ENCODE results near the gene PACSIN3. TPM values are rescaled to one million over a fixed set of nuclear protein-coding genes. Genes with fewer than 3 reads are reported as not detected.

PACSIN3 gene
- total RNA-seq, 1 donor: 12.7 TPM

DNA sequence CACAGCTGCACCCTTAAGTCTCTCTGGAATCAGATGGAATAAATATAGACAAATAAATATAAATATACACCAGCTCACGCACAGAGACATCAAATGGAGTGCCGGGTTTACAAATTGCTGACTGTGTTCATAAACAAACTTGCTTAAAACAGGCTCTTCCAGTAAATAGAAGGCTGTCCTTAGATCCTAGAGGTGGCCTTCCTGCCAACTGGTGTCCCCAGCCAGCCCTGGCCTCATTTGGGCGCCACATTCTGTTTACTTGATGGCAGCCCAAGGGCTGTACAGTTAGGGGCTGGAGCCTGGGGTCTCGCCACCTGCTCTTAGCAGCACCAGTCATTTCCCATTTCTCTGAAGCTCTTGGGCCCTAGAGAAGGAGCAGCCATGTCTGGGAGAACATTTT lies 30.4 kb downstream of the PACSIN3 start:
- no peak overlapping the region for H3K4me2 ChIP-seq (ENCODE audit: insufficient read depth, low read length)
- no peaks in the 10 kb centered on the region for H3K79me2 ChIP-seq (ENCODE audit: insufficient read depth, low read length)
- TF ChIP-seq, protein P1, sequence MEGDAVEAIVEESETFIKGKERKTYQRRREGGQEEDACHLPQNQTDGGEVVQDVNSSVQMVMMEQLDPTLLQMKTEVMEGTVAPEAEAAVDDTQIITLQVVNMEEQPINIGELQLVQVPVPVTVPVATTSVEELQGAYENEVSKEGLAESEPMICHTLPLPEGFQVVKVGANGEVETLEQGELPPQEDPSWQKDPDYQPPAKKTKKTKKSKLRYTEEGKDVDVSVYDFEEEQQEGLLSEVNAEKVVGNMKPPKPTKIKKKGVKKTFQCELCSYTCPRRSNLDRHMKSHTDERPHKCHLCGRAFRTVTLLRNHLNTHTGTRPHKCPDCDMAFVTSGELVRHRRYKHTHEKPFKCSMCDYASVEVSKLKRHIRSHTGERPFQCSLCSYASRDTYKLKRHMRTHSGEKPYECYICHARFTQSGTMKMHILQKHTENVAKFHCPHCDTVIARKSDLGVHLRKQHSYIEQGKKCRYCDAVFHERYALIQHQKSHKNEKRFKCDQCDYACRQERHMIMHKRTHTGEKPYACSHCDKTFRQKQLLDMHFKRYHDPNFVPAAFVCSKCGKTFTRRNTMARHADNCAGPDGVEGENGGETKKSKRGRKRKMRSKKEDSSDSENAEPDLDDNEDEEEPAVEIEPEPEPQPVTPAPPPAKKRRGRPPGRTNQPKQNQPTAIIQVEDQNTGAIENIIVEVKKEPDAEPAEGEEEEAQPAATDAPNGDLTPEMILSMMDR (IDR thresholded peaks at IDR 0.05; ENCODE audit: extremely low read depth, low read depth, low read length): no peak
- H3K4me1 ChIP-seq (ENCODE audit: insufficient read depth, low read length): peaks cover 13% of the 10 kb centered on the region
- H2AFZ ChIP-seq (ENCODE audit: low read length): no peak overlapping the region
- H3K9me3 ChIP-seq (ENCODE audit: low read depth, low read length): no peaks in the 10 kb centered on the region
- DNase-seq (ENCODE audit: insufficient read length, low spot score, missing footprints): no peak
- H3K27ac ChIP-seq (ENCODE audit: low read depth, low read length): no peak overlapping the region
- peaks cover 11% of the 10 kb centered on the region for H4K20me1 ChIP-seq (ENCODE audit: insufficient read depth, low read length)
- H3K27me3 ChIP-seq (ENCODE audit: insufficient read depth, low read length): no peaks in the 10 kb centered on the region
- H3K36me3 ChIP-seq (ENCODE audit: insufficient read depth, low read length): peaks cover 2% of the 10 kb centered on the region
- H3K4me3 ChIP-seq (ENCODE audit: insufficient read depth, low read length): no peak overlapping the region

DNA sequence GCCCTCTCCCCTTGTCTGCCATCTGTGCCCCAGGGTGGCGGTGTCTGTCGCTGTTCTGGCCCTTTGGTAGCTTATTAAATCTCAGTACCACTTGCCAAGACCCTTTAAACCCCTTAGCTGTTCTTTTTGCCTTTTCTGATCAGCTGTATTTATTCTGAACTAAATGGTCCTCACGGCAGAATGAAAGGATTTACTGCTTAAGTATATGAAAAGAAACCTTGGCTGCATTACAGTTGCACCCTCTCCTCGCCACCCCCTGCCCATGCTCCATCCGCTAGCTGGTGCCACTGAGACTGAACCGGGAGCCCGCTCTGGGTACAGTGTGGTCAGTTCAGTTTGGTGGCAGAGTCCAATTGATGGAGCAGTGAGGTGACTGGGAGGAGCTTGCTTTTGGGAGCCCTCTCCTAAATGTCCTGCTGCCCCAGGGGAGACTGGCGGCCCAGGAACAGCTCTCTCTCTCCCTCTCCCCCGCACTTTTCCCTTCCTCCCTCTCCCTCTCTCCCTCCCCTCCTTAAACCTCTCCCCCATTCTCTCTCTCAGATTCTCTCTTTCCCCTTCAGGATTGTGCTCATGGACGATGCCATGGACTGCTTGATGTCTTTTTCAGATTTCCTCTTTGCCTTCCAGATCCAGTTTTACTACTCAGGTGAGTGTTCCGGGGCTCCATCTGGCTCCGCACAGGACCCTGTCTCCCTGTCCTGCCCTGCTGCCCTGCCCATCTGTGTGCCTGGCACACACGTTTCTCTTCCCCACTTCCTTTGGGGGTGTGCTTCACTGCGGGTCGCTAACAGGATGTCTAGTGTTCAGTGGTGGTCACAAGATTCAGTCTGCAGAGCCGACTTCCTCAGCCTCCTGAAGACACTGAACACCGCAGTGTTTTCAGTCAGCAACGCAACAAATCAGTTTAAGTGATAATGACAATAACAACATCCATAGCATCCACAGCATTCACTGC lies 31.3 kb downstream of the PACSIN3 start:
- no peaks in the 10 kb centered on the region for H3K79me2 ChIP-seq (ENCODE audit: insufficient read depth, low read length)
- no peak overlapping the region for H3K27ac ChIP-seq (ENCODE audit: low read depth, low read length)
- H2AFZ ChIP-seq (ENCODE audit: low read length): no peak overlapping the region
- peaks cover 13% of the 10 kb centered on the region for H3K4me1 ChIP-seq (ENCODE audit: insufficient read depth, low read length)
- no peaks in the 10 kb centered on the region for H3K9me3 ChIP-seq (ENCODE audit: low read depth, low read length)
- peaks cover 9% of the 10 kb centered on the region for H4K20me1 ChIP-seq (ENCODE audit: insufficient read depth, low read length)
- no peaks in the 10 kb centered on the region for H3K27me3 ChIP-seq (ENCODE audit: insufficient read depth, low read length)
- TF ChIP-seq, protein P1 (IDR thresholded peaks at IDR 0.05; ENCODE audit: extremely low read depth, low read depth, low read length): no peak
- no peak overlapping the region for H3K4me2 ChIP-seq (ENCODE audit: insufficient read depth, low read length)
- no peaks in the 10 kb centered on the region for H3K36me3 ChIP-seq (ENCODE audit: insufficient read depth, low read length)
- no peak for DNase-seq (ENCODE audit: insufficient read length, low spot score, missing footprints)
- H3K4me3 ChIP-seq (ENCODE audit: insufficient read depth, low read length): no peak overlapping the region

DNA sequence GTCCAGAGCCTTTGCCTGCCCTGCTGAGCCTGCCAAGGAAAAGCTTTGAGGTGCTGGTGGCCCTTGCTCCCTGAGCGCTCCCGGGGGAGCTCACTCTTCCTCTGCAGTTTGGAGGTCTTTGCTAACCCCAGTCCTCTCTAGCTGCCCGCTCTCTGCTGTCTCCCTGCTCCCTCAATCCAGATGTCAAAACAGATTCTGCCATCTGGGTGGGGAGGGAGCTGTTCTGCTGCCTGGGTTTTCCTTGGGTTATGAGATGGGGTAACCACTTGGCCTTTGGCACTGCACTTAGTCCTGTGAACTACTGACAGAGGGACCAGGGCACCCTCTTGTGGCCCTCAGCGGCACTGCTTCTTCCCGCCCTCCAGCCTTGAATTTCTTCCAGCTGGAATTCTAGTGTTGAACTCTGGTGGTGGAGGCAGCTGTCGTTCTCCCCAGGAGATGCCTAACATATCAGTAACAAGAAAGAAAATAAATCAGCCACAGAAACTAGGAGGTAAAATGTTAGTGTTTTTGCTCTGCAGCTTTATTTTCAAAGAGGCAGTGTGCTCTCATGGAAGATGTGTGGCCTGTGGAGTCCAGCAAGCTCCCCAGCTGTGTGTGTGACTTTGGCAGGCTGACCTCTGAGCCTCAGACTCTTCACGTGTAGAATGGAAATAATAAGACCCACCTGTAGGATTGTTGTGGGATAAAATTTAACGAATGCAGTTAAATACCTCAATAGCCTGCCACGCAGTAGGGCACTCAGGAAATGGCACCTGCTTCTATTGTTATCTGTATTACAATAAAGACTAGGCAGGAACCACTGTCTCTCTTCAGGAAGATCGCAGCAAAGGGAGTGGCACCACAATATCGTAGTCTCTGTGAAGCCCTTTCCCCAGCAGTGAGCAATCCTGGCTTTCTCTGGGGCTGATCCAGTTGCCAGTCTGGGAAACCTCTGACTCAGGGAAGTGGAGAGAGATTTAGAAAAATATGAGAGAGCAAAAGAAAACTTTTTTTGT lies 33.0 kb downstream of the PACSIN3 start:
- no peaks in the 10 kb centered on the region for H3K9me3 ChIP-seq (ENCODE audit: low read depth, low read length)
- no peaks in the 10 kb centered on the region for H3K79me2 ChIP-seq (ENCODE audit: insufficient read depth, low read length)
- peak overlapping the region; percentile 38 for H3K27ac ChIP-seq (ENCODE audit: low read depth, low read length)
- peaks cover 9% of the 10 kb centered on the region for H4K20me1 ChIP-seq (ENCODE audit: insufficient read depth, low read length)
- H2AFZ ChIP-seq (ENCODE audit: low read length): no peak overlapping the region
- H3K4me3 ChIP-seq (ENCODE audit: insufficient read depth, low read length): no peak overlapping the region
- DNase-seq (ENCODE audit: insufficient read length, low spot score, missing footprints): peak; percentile 94
- TF ChIP-seq, protein P1 (IDR thresholded peaks at IDR 0.05; ENCODE audit: extremely low read depth, low read depth, low read length): peak; percentile 100
- peak overlapping the region; percentile 44 for H3K4me2 ChIP-seq (ENCODE audit: insufficient read depth, low read length)
- H3K4me1 ChIP-seq (ENCODE audit: insufficient read depth, low read length): peaks cover 13% of the 10 kb centered on the region
- H3K36me3 ChIP-seq (ENCODE audit: insufficient read depth, low read length): no peaks in the 10 kb centered on the region
- no peaks in the 10 kb centered on the region for H3K27me3 ChIP-seq (ENCODE audit: insufficient read depth, low read length)
